Measurements from ENCODE around the gene STXBP2.

STXBP2 gene

GRCh38 chr19:7650148-7650547 lies 13.2 kb downstream of the STXBP2 start:
- no peak for DNase-seq (ENCODE audit: low read depth)

- peak; percentile 69 for DNase-seq (ENCODE audit: low read depth)
These were observed 15.2 kb downstream of the STXBP2 start for GRCh38 chr19:7652061-7652641.

GRCh38 chr19:7654401-7654800 lies 17.5 kb downstream of the STXBP2 start:
- DNase-seq (ENCODE audit: low read depth), result no peak

GRCh38 chr19:7655581-7655980 lies 18.7 kb downstream of the STXBP2 start:
- DNase-seq (ENCODE audit: low read depth), result no peak

- peak; percentile 25 for DNase-seq (ENCODE audit: low read depth)
These were observed 20.3 kb downstream of the STXBP2 start for GRCh38 chr19:7657131-7657751.

- no peak for DNase-seq (ENCODE audit: low read depth)
These were observed 21.3 kb downstream of the STXBP2 start for GRCh38 chr19:7658219-7658686.

- no peak for DNase-seq (ENCODE audit: low read depth)
These were observed 25.0 kb downstream of the STXBP2 start for GRCh38 chr19:7661744-7662538.

- no peak for DNase-seq (ENCODE audit: low read depth)
These were observed 25.7 kb downstream of the STXBP2 start for GRCh38 chr19:7662657-7663056.

GRCh38 chr19:7663706-7664105 lies 26.8 kb downstream of the STXBP2 start:
- DNase-seq (ENCODE audit: low read depth), result no peak

GRCh38 chr19:7665076-7665475 lies 28.2 kb downstream of the STXBP2 start:
- DNase-seq (ENCODE audit: low read depth), result no peak

GRCh38 chr19:7668842-7669241 lies 31.9 kb downstream of the STXBP2 start, which contains the start of gene RETN:
RETN (plus strand) TSS chr19:7669049; CDS start chr19:7669327, 278 bp downstream.
- no peak for DNase-seq (ENCODE audit: low read depth)

- no peak for DNase-seq (ENCODE audit: low read depth)
These were observed 32.7 kb downstream of the STXBP2 start for GRCh38 chr19:7669641-7670040.

GRCh38 chr19:7670150-7670783 lies 33.4 kb downstream of the STXBP2 start:
- no peak for DNase-seq (ENCODE audit: low read depth)

- DNase-seq (ENCODE audit: low read depth), result no peak
These were observed 33.9 kb downstream of the STXBP2 start for GRCh38 chr19:7670790-7671189.

- DNase-seq (ENCODE audit: low read depth), result no peak
These were observed 35.6 kb downstream of the STXBP2 start for GRCh38 chr19:7672522-7672921.

GRCh38 chr19:7674010-7675005 lies 37.4 kb downstream of the STXBP2 start:
- no peak for DNase-seq (ENCODE audit: low read depth)

GRCh38 chr19:7676376-7676775 lies 39.5 kb downstream of the STXBP2 start:
- DNase-seq (ENCODE audit: low read depth), result no peak

GRCh38 chr19:7676854-7677253 lies 39.9 kb downstream of the STXBP2 start, which contains the start of gene MCEMP1:
MCEMP1 (plus strand) TSS chr19:7677090; CDS start chr19:7677121, 31 bp downstream.
- DNase-seq (ENCODE audit: low read depth), result no peak

GRCh38 chr19:7677669-7678311 lies 40.9 kb downstream of the STXBP2 start:
- DNase-seq (ENCODE audit: low read depth), result no peak

GRCh38 chr19:7678971-7679751 lies 42.3 kb downstream of the STXBP2 start:
- DNase-seq (ENCODE audit: low read depth), result peak; percentile 41

Measured in stimulated activated CD8-positive, alpha-beta memory T cell treated with anti-CD3 and anti-CD28 coated beads, Interleukin-12 subunit alpha, Interleukin-12 subunit beta, amount 100 ng/mL, for 4 hours (primary cell).